HS-27A (cell line): Measurements from ENCODE around the gene RAD23B.
"Not testable (repeated sequence)": the region's sequence is repeated elsewhere in the genome, so short reads cannot be mapped to it uniquely, and the experiment has no call there.

Source experiments
- DNase-seq: peaks from one replicate; pipeline ENCODE4 v3.0.0-alpha.2; 2012; ENCODE audit warnings: low read depth, missing footprints

Gene RAD23B

DNA sequence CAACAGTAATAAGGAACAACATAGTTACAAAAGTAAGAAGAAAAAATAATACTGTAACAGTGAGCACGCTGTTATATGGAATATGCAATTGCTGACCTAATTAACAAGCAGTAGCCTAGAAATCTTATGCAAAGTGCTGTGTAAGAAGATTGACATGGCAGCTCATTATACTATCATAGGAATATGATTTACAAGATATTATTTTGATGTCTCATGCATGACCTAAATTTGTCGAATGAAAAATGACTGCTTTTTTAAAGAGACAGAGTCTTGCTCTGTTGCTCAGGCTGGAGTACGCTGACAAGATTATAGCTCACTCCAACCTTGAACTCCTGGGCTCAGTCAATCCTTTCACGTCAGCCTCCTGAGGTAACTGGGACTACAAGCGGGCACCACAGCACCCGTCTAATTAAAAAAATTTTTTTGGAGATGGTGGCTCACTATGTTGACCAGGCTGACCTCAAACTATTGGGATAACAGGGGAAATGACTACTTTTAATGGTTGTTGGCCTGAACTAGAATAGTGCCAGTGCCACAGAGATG lies 10.5 kb downstream of the RAD23B start:
- no peak for DNase-seq

DNA sequence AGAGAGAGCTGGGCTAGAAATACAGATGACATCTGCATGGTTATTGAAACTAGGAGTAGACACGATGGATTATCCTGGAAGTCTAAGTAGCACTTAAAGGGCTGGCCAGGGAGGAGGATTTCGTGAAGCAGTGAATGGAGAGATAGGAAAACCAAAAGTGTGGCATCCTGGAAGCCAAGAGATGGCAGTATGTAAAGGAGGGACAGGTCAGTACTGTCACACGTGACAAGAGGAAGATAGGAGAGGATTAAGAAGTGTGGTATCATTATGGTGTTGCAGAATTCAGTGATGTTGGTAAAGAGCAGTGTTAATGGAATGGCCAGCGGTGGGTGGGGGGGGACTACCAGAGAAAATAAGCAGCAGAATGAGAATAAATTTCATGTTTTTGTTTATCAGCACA lies 11.7 kb downstream of the RAD23B start:
- DNase-seq: no peak

DNA sequence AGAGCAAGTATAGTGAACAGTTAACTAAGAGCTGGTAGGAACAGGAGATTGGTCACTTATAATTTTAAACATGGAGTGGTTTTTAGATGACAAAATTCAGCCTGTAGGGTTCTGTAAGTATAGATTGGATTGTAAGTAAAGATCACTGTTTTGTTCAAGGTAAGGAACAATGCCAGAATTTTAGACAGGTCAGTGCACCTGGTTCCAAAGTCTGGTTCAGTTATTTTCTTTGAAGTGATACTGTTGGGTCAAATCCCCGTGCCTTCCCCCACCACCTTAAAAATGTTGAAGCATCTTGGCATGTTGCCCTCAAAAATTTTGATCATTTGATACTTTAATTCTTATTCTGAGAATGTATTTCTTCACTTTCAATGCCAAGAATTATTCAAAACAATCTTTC lies 12.9 kb downstream of the RAD23B start:
- no peak for DNase-seq

DNA sequence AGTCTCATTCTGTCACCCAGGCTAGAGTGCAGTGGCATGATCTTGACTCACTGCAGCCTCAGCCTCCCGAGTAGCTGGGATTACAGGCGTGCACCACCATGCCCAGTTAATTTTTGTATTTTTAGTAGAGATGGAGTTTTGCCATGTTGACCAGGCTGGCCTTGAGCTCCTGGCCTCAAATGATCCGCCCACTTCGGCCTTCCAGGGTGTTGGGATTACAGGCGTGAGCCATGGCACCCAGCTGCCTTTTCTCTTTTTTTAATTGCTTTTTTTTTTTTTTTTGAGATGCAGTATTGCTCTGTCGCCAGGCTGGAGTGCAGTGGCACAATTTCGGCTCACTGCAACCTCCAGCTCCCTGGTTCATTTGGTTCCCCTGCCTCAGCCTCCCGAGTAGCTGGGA lies 13.5 kb downstream of the RAD23B start:
- not testable (repeated sequence) for DNase-seq

DNA sequence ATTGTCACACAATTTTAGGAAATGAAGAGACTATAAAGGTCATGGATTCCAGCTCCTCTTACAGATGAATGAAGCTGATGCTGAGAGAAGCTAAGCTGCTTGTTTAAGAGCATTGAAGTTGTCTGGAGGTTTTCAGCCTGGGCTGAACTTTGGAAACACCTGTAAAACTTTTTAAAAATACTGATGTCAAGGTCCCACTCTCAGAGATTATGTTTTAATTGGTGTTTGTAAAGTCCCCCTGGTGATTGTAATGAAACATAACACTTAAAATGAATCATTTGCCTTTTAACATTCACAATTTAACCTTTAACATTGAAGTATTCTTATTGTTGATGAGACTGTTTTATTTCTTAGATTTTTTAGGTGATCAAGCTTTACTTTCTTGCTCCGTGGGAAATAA lies 16.4 kb downstream of the RAD23B start:
- no peak for DNase-seq

DNA sequence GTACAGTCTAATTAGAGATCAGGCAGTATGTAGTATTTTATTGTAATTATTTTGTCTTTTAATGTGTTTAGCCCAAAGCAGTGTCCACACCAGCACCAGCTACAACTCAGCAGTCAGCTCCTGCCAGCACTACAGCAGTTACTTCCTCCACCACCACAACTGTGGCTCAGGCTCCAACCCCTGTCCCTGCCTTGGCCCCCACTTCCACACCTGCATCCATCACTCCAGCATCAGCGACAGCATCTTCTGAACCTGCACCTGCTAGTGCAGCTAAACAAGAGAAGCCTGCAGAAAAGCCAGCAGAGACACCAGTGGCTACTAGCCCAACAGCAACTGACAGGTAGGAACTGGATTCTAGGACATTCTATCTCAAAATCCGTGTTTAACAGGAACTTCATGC lies 23.2 kb downstream of the RAD23B start:
- DNase-seq: no peak

DNA sequence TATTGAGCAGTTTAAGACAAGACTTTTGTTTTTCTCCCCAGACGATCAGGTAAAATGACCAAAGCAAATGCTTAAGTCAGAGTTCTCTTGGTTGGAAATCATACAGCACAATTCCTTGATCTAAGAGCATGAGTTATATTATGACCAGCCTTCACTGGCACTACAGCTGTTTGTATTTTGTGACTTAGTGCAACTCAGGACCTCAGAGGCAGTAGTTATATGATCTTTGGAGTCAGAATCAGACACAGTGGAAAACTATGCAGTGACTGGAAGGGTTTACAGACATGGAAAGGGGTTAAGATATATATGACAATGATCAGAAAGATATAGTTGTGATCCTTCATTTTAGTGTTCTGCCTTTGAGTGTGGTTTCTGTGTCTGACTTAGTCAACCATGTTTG lies 24.3 kb downstream of the RAD23B start:
- no peak for DNase-seq

DNA sequence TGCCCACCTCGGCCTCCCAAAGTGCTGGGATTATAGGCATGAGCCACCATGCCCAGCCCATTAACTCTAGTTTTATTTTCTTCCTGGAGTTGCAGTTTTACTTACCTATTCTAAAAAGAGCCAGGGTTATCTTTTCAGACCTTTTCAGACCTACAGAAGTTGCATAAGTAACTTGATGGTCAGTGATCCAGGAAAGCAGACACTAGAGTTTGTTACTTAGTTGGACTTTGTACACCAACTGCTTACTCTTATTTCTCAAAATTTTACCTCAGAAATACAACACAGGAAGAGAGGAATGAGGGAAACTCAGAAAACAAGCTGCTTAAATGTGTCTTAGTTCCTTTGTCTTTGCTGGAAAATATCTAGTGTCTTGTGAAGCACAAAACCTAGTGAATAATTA lies 25.4 kb downstream of the RAD23B start:
- DNase-seq: no peak

DNA sequence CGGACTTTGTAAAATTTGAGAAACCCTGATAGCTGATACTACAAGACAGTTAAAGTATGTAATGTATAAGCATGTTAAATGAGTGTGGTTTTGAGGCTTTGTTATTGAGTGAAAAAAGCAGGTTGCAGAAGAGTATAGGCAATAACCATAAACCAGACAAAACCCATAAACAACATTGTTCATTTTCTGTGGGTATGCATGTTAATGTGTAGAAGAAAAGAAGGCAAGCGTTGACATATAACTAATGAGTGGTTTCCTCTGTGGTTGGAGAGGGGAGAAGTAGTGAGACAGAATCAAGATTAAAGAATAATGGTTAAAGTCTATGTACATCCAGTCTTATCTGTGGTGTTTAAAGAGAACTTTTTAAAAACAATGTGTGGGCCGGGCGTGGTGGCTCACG lies 26.2 kb downstream of the RAD23B start:
- DNase-seq: no peak

DNA sequence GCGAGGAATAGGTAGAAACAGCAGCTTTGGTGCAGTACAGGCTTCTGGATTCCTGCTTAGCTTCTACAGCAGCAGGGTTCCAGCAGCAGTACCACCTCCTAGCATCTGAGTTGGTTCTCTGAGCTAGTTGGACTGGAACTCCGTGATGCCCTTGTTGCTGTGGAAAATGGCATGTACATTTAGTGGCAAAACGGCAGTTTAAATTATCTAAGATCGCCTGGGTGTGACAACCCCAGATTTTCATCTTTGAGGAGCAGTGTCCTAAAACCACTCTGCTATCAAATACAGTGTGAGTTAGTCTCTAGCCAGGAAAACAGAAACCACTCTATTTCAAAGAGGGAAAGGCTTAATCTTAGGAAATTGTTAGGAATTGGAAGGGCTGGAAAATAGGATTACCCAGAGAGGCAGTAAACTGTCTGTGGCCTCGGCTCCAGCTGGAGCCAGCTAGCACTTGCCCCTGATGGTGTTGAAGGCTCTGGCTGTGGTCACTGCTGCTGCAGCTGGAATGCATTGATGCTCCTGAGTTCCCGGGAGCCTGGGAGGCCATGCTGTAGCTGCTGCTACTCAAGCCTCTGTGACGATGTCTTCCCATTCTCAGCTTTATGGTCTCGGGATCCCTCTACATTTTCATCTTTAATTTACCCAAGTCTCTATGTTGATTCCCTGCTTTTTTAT lies 29.4 kb downstream of the RAD23B start:
- no peak for DNase-seq

DNA sequence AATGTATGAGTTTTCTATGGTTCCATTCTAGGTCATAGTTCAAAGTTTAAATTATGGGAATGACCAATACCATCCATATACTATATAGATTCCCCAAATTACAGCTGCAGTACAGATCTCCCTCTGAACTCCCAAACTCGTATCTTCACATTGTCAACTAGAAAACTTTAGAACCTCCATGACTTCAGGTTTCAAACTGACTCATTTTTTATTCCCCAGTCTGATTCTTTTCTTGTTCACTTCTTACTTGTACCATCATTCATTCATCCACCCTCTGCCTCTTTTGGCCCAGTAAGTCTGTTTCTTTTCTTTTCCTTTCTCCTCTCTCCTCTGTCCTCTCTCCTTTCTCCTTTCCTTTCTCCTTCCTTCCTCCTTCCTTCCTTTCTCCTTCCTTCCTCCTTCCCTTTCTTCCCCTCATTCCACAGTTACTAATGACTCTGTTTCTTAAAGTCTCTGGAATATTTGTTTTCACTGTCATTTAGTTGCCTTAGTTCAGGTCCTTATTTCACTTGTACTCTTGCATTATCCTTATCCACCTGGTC lies 30.5 kb downstream of the RAD23B start:
- no peak for DNase-seq

DNA sequence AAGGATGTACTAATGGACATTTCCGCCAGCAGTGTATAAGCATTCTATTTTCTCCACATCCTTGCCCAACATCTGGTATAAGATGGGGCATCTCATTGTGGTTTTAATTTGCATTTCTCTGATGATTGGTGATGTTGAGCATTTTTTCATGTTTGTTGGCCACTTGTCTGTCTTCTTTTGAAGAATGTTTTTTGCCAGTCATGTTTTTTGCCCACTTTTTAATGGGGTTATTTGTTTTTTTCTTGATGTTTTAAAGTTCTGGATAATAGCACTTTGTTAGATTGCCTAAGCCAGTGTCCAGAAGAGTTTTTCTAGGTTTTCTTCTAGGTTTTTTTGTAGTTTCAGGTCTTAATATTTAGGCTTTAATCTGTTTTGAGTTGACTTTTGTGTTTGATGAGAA lies 31.7 kb downstream of the RAD23B start:
- no peak for DNase-seq

DNA sequence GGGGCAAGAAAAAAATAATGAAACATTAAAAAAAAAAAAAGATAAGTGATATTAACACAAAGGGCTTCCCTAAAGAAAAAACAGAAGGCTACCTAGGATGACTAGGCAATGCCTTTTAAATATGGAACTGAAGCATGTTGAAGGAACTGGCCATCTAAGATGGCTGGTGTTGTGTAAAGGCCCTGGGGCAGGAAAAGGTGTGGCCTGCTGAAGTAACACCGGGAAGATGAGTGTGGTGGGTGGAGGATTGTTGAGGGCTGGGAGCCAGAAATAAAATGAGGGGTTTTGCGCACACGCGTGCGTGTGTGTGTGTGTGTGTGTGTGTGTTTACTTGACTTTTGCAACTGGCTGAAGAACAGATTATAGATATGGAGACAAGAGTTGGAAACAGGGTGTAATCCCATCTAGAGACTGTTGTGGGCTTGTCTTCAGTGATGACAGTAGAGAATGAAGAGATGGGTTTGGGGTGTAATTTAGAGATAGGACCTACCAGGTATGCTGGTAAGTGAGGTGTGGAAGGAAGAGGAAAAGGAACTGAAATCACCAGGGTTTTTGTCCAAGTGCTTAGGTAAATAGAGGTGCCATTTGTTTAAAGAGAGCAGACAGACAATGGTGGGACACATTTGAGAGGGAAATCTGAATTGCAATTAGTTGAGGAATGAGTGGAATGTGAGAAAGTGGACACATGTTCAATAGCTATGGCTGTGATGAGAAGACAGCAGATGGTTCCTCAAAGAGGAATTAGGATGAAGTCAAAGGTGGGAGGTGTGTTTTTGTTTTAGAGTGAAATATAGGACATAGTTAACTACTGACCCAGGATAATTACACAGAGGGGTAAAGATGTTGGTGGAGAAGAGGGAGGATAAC lies 33.9 kb downstream of the RAD23B start:
- no peak for DNase-seq

DNA sequence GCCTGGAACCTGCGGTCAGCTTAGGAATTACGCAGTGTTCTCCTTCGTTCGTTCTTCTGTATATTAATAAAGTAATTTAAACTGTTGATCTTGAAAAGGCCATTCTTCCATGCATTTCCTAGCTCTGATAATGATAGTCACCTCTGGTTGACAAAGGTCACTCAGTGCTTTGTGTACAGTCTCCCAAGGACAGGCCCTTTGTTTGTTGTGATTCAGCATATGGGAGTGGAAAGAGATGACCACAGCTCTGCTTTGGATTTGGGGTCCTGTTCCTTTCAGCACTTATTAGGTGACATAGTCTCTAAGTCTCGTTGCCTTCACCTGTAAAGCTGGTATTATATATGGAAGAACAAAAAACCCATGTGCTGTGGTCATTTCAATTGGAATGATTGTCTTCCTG lies 39.6 kb downstream of the RAD23B start:
- DNase-seq: no peak

DNA sequence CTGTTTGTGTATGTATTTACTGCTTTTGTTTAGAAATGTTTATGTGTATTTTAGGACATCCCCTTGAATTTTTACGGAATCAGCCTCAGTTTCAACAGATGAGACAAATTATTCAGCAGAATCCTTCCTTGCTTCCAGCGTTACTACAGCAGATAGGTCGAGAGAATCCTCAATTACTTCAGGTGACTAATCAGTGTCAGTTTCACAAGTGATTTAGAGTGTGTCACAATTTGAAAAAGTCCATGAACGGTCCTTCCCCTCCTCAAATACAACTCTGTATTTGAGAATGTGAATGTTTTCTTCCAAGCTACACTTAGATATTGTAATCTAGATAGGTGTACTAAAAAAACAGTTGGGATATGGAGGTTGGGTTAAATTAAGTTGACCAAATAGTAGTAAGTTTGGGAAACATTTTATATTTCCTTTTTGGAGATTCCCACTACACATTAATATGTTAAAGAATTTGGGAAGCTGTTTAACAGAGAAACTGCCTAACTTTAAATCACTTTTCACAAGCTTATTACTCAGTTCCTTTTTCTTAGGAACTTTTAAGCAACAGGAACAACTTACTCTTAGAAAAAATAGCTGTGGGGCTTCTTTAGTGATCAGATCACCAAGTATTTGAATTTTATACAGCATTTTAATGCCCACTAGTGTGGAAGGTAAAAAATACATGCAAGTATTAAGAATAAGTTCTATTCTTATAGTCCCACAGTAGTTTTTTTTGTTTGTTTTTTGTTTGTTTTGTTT lies 40.9 kb downstream of the RAD23B start:
- DNase-seq: no peak

DNA sequence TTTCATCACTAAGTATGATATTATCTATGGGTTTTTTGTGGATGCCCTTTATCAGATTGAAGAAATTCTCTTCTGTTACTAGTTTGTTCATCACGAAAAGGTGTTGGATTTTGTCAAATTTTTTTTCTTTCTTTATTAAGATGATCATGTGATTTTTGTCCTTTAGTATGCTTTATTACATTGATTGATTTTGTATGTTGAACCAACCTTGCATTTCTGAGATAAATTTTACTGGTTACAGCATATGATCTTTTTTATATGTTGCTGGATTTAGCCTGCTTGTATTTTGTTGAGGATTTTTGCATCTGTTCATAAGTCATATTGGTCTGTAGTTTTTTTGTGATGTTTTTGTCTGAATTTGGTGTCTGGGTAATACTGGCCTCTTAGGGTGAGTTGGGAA lies 42.8 kb downstream of the RAD23B start:
- no peak for DNase-seq

DNA sequence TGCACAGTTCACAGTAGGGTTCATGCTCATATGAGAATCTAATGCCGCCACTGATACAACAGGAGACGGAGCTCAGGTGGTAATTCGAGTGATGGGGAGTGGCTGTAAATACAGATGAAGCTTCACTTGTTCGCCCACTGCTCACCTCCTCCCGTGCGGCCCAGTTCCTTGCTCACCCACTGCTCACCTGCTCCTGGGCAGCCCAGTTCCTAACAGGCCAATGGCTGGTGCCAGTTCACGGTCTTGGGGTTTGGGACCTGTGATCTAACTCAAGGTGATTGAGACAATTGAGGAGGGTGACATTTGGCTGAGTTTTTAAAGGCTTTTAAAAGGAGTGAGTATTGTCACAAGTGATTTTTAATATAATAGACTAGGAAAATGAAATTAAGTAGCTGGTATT lies 45.4 kb downstream of the RAD23B start:
- no peak for DNase-seq

DNA sequence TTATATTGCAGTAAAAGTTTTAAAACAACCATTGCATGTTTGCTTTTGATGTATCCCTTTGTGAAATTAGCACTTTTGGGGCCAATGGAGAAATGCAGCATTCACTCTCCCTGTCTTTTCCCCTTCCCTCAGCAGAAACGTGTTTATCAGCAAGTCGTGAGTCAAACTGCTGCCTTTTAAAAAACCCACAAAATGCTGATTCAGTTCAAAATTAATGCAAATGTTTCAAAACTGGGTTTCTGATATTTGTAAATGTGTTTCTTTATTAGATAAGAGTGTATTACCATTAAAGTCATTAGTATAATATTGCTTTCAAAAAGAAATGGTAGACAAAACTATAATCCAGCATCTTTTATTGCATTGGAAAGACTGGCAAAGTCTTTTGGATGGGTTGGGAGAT lies 47.3 kb downstream of the RAD23B start:
- no peak for DNase-seq

DNA sequence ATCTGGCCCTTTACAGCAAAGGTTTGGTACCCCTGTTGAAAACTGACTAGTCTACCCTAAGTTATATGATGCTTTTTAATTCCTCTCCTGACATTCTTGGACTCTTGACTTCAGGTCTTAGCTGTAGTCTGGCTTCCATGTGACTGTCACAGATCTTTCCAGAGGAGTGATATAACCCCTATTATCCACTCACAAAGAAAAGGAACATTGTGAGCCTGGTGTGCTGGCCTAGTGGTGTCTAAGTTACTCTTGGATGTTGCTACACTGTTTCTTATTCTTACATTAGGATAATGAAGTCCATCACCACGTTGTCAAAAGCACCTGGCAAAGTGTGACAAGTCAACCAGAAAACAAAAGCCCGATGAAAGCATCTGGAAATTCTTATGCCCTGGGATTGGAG lies 49.8 kb downstream of the RAD23B start:
- no peak for DNase-seq

DNA sequence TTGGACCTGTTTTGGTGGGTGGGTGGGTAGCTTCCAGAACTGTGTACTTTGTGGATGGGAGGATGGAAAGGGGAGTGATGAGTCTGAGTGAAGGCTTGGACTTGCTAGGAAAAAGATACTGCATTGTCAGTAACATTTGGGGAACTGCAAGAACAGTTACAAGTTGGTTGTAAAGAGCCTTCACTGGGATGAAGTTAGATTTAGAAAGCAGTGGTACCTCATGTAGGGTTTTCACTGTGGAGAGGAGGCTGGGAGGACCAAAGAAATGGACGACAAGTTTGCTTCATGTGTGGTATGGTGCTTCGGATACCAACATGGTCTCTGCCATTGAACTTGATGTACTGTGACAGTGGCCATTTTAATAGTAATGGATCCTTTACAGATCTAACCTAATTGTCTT lies 50.3 kb downstream of the RAD23B start:
- DNase-seq: no peak

DNA sequence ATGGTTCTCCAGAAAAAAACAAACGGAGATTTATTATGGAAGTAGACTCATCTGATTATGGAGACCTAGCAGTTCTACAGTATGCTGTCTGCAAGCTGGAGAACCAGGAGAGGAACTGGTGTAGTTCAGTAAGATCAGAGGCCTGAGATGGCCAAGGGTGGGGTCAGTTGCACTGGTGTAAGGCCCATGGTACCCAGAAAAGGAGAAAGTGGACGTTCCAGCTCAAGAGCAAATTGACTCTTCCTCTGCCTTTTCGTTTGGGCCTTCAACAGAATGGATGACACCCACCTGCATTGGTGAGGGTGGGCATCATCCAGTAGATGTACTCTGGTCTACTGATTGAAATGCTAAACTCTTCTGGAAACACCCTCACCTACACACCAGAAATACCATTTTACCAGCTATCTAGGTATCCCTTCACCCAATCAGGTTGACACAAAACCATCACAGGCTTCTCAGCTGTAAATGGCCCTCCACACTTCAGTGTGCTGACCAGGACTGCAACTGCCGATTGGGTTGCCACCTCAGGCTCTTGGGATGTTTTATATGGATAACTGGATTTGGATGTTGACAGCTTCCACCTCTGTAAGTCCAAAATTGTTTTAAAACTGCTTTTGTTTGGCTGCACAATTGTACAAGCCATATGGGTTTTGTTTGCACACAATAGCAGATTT lies 51.2 kb downstream of the RAD23B start:
- no peak for DNase-seq

DNA sequence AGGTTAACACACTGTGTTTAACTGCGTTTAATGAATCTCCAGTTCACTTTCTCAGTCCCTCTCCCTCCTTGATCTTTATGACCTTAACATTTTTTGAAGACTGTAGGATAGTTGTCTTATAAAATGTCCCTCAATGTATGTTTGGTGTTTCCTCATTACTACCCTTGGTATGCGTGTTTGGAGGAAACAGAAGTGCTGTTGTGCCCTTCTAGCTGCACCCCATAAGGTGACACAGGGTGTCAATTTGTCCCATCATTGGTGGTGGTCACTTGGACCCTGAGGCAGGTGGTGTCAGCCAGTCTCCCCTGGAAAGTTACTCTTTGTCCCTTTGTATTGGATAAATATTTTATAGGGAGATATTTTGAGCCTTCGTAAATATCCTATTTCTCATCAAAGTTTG lies 52.3 kb downstream of the RAD23B start:
- no peak for DNase-seq
